Vagina (tissue), 2 donors: ENCODE data around the gene FDPS.

Experiments
- POLR2A ChIP-seq, 2 donors: fragments of 450-650 bp; IDR thresholded peaks; one replicate each; pipeline ENCODE4 v1.6.1; 2017; ENCODE audit warnings: antibody characterized with exemption in 2 of 2, mild to moderate bottlenecking in 2 of 2, moderate library complexity in 2 of 2
- TF ChIP-seq, protein P1 (sequence below), 3 experiments: fragments of 450-650 bp in 2 of 3; fragments of 200-600 bp in 1 of 3; sonication (generic) in 1 of 3; IDR thresholded peaks; one replicate each; pipeline ENCODE4 v1.5.1; 2017 to 2019; ENCODE audit warnings: antibody characterized with exemption in 3 of 3, mild to moderate bottlenecking in 2 of 3, moderate library complexity in 2 of 3

DNA sequence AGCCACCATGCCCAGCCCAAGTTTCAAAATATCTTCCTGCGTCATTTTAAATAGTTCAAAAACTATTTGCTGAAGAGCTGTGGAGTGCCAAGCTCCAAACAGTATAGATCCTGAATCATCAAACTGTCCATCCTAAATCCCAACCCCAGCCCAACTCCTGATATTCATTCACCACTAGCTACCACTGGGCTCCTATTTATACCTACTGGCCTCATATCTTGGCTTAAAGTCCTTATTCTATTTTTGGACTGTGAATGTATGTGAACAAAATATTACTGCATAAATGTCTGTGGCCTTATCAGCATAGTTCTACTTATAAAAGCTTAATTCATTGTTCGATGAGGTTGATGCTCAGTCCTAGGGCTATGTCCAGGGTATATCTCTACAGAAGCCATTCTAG lies 41.3 kb upstream of the FDPS start:
- TF ChIP-seq, protein P1, sequence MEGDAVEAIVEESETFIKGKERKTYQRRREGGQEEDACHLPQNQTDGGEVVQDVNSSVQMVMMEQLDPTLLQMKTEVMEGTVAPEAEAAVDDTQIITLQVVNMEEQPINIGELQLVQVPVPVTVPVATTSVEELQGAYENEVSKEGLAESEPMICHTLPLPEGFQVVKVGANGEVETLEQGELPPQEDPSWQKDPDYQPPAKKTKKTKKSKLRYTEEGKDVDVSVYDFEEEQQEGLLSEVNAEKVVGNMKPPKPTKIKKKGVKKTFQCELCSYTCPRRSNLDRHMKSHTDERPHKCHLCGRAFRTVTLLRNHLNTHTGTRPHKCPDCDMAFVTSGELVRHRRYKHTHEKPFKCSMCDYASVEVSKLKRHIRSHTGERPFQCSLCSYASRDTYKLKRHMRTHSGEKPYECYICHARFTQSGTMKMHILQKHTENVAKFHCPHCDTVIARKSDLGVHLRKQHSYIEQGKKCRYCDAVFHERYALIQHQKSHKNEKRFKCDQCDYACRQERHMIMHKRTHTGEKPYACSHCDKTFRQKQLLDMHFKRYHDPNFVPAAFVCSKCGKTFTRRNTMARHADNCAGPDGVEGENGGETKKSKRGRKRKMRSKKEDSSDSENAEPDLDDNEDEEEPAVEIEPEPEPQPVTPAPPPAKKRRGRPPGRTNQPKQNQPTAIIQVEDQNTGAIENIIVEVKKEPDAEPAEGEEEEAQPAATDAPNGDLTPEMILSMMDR (IDR thresholded peaks at IDR 0.05): no peak
- TF ChIP-seq POLR2A (IDR thresholded peaks at IDR 0.05): no peak
